Dedifferentiated amniotic fluid mesenchymal stem cell (primary cell): ENCODE data around the gene MYH4.

Experiments used
- DNase-seq: peaks from one replicate; pipeline ENCODE4 v3.0.0-alpha.2; 2016; ENCODE audit errors: extremely low spot score

The MYH4 gene

DNA sequence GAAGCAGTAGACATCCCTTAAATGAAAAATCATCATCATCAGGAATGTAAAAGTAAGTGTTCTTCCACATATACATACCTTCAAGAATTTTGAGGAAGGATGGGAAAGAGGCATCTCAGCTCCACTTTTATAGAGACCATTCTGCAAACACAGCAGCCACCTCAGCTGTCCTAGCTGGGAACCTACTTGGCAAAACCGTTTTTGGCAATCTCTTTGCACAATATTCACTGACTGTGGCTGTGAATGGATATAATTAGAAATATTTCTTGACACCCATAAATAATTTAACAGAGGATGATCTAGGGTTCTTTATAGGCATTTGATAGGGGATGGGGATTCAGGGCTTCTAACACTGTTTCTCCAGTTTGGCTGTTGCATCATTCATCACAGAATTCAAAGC, at the start of gene MYH4:
Gene MYH4 (minus strand): TSS at position 101 of the 400 bp plus-strand sequence. CDS start 2,814 bp downstream, outside the sequence.
- no peak for DNase-seq

DNA sequence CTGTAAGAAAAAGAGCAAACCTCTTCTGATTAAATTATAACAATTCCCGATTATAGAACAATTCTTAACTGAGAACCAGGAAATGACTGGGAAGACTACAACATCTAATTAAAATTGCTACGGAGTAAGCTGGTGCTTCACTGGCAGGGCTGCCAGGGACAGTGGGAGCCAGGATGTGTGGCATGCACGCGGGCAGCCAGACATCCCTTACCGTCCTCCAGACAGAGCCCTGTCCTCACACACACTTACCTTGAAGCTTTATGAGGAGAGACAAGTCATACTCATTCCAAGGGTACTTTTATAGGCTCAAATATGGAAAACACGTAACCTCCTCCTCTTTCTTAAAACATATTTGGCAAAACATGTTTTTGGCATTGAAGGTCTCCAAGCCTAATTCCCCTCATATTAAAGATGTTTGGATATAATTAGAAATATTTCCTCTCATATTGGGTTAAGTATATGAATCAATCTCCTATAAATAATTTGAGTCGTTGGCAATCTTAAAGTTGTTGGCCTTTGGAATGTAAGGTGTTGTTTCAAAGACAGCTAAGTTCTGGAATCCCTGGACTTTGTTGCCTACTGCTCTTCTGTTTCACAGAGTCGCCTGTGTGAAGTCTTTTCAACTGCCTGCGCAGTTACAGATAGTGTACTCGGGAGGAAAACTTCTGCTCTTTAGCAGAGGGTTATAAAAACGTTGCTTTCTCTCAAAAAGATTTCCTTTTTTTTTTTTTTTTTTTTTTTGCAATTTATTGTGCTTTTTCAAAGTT, 49.1 kb upstream of the MYH4 start, which contains the start of gene MYH1:
Gene MYH1 (minus strand): TSS at position 272 of the 767 bp plus-strand sequence. CDS start 1,900 bp downstream, outside the sequence.
- no peak for DNase-seq

DNA sequence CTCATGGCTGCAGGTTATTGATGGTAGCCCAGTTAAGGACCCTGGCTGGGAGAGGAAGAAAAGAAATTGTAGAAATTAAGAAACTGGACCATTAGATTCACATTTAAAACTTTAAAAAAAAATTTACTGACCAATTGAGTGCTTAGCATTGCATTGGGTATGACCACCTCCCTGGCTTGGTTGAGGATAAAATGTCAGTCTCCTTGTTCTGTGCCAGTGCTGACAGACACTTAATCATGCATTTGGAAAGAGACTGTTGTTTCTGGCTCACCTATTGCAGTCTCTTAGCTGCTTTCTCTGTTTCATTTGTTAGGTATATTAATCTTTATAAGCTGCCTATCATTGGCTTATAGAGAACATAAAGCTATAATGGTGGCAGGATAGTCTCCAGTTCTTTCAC, 47.3 kb upstream of the MYH4 start:
- no peak for DNase-seq

DNA sequence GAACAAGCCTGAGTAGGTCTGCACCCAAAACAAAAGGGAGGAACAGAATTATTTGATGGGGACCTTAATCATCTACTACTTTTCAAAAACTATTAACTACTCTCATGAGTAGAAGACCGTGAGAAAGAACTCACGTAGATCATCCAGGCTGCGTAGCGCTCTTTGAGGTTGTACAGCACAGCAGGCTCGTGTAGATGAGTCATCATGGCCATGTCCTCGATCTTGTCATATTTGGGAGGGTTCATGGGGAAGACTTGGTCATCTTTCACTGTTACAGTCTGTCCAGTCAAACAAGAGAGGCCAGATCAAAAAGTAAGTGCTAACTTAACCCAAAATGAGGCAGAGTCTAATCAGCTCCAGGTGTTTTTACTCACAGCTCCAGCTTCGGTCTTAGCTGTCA, 46.7 kb upstream of the MYH4 start:
- no peak for DNase-seq

DNA sequence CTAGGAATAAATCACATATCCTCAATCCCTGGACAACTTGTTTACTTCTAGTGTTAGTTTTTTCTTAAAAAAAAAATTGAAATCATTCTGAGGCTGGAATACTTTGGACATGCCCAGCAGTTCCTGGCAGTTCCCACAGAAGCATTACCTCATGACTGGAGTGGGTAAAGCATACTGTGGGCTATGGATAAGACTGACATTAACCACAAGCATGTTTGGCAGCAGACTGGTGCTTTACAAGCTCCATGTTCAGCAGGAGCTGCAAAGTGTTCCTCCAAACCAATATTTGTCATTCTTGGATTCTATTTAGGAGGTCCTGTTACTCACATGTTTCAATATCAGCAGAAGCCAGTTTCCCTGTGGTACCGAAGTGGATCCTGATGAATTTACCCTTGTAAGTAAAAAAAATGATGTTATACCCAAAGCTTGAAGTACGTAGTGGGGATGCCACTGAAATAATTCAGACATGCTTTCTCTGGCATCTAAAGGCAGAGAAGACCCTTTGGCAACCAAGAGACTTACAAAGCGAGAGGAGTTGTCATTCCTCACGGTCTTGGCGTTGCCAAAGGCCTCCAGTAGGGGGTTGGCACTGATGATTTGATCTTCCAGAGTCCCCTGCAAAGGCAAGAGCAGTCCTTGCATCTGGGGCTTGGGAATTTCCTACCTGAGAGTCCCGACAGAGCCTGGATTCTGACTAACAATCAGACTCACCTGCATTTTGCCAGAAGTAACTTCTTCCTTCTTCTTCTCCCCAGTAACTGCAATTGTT, 44.1 kb upstream of the MYH4 start:
- DNase-seq: no peak

DNA sequence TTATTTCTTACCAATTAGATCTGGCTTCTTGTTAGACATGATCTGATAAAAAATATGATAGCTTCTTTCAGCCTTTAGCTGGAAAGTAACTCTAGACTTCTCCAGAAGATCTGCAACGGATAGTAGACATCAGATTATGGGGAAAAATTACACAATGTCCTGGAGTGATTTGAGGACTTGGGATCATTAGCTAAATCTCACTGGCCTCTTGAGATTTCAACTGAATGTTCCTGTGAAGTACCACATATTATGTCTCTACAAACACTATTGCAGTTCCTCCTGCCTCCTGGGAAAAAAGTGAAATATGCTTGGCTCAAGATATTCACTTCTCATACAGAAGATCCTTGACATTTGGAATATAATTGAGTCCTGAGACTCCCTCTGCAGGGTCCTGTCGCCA, 43.5 kb upstream of the MYH4 start:
- DNase-seq: no peak

DNA sequence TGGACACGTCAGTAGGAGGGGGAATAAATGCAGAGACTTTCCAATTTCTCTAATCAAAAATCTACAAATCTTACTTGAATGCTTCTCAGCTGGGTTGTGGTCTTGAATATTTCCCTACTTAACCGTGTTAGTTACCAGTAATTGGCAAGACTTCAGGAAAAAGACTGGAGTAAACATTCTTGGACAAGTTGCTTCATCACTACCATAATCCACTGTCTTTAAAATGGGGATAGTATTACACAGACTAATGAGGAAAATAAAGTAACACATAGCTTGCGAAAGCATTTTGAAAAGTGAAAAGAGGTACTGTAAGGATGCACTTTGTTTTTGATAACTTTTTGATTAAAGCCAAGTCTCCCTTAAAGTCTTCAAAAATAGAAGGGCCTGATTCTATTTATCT, 30.6 kb upstream of the MYH4 start:
- no peak for DNase-seq

DNA sequence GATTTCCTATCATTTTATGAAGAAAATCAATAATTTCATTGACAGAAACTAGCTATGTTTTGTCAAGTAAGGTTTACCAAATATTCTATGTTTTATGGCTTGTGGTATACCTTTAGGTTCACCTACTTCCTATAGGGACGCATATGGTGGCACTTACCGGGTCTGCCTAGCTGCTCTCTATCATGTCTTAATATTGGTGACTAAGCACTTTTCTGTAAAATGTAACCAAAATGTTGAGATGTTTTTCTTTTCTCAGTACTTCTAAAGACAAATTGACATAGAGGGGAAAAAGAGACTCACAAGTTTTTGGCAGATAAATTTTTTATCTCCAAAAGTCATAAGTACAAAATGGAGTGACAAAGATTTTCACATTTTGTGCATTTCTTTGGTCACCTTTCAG, 22.6 kb upstream of the MYH4 start:
- DNase-seq: no peak

DNA sequence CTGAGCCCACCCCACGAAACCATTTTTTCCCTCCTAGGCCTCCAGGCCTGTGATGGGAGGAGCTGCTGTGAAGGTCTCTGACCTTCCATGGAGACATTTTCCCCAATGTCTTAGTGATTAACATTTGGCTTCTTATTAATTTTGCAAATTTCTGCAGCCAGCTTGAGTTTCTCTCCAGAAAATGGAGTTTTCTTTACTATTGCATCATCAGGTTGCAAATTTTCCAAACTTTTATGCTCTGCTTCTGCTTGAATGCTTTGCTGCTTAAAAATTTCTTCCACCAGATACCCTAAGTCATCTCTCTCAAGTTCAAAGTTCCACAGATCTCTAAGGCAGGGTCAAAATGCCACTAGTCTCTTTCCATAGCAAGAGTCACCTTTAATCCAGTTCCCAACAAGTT, 12.9 kb upstream of the MYH4 start:
- no peak for DNase-seq

DNA sequence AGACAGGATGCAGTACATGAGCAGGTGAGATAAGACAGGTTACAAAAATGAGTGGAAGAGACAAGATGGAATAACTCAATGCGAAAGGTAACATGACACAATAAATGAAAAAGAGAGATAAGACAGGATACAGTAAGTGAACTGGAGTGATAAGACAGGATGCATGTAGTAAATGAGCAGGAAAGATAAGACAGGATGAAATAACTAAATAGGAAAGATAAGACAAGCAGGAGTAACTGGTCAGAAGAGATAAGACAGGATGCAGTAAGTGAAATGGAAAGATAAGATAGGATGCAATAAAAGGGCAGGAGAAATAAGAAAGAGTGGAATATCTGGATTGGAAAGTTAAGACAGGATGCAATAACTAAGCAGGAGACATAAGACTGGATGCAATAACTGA, 8.3 kb upstream of the MYH4 start:
- no peak for DNase-seq

DNA sequence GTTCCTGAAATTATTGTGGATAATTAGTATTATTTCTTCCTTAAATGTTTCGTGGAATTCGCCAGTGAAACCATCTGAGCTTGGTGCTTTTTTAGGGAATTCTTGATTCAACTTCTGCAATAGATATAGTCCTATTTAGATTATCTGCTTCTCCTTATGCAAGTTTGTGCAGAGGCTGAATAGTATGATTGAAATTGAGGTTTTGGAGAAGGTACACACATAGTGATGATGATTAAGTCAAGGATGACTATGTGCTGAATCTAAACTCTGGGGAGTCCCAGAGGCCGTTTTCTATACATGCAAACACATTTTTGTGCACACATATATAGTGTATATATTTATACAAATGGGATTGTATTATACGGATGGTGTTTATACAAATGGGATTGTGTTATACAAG, 5.2 kb upstream of the MYH4 start:
- no peak for DNase-seq

DNA sequence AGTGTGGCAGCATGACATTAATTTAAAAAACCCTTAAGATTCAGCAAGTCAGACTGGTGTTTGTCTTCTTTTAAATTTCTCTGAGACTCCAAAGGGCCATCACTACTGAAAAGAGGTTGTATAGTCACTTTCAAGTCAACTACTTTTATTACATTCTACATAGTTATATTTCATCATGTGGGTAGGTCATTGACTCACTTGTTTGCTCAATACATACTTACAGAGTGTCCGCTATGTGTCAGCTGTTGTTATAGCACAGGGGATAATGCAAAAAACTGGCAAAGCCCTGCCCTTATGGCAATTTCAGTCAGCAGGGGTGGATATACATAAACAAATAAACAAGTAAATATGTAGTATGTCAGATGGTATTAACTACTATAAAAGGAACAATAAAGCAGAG, 2.5 kb upstream of the MYH4 start:
- no peak for DNase-seq

DNA sequence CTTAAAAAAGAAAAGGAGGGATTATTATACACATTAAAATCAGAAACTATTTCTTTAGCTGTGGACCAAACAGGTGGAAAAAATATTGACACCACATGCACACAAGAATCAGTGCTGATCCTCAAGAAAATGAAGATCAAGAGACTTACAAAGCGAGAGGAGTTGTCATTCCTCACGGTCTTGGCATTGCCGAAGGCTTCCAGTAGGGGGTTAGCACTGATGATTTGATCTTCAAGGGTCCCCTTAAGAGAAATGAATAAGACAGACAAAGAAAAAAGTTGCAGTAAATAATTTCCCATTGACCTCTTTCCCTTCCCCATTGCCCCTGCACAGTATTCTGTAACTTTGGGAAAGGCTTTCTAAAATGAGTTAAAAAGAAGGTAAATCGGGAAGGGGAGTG, 6.0 kb downstream of the MYH4 start:
- DNase-seq: no peak

DNA sequence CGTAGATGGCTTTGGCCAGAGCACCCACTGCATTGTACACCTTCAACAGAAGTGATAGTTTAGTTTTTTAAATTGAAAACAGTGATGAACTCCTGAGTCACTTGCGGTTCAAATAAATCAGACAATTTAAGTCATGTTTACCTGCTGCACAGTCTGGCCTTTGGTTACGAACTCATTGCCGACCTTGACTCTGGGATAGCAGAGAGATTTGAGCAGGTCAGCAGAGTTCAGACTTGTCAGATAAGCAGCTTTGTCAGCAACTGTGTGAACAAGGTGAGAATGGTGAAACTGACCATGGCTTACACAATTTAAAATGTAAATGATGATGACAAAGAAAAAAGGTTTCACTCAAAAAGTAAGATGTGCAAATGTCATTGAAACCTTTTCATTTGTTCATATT, 9.3 kb downstream of the MYH4 start:
- DNase-seq: no peak

DNA sequence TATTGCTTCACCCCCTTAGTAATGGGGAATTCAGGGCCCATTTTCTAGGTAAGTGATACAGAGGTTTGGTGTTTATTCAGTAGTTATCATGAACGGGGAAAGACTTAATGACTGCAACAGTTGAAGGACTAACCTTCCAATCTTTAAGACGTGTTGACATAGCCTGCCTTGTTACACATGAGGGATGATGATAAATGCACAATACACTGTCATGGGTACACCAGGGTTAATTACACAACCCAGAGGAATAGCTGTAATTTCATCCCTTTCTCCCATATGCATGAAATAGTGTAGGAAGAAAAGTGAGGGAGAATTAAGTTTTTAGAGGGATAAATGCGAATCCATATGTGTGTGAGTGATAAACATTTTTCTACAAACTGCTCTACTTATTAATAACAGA, 10.7 kb downstream of the MYH4 start:
- DNase-seq: no peak

DNA sequence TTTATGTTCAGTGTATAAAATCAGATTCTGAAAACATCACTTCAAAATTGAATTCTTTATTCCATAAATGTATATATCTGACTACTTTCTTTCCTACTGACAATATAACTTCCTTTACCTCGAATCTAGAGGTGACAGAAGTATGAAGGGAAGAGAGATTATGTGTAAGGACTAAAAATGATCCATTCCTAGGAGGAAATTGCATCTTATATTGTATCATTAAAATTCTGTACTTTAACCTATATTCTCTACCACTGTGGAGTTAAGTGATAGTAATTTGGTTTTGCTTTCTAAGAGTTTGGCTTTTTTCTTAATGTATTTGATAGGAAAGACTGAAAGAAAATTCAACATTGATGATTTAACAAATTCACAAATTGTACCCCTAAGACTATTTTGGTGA, 11.4 kb downstream of the MYH4 start:
- no peak for DNase-seq

DNA sequence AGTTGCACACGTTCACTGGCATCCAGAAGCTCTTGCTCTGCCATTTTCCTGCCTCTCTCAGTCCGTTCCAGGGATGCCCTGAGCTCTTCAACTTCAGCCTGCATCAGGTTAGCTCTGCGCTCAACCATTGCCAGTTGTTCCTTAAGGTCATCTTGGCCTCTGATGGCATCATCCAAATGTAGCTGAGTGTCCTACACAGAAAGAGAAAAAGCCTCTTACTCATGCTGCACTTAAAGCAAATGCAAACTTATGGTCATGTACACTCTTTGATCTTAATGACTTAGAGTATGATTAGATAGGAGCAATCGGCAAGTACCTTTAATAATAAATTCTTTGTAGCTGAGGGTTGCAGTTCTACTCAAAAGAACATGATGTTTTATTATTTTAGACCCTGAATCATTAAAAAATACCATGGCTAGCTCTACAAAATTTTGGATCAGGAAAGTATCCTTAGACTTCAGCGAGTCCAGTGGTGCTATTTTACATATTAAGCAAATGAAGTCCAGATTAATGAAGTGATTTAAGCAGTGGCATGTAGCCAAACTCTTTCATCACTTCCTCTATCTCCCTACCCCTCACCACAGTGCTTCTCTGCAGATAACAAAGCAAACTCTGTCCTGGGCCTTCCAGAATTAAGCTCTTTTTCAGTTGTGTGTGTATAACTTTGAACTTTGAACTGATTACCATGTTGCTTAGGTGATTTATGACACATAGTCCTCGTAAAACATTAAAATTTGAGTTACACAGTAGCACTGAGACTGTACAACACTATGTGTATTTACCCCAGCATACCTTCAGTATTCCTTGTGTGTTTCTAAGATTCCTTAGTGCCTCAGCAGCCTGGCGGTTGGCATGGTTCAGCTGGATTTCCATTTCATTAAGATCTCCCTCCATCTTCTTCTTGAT, 22.1 kb downstream of the MYH4 start:
- no peak for DNase-seq

DNA sequence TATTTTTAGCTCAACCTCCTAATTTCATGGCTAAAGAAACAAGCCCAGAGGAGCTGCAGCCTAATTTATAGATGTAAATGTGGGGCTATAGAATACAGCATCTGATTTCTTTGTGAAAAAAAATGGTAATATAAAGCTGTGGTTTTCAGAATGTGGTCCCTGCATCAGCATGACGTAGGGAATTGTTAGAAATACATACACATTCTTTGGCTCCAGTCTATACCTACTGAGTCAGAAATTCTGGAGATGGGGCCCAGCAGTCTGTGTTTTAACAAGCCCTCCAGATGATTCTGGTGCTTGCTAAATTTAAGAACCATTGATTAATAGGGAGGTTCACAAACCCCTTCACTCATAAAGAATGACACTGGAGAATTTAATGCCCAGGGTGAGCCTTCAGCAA, 29.5 kb downstream of the MYH4 start:
- no peak for DNase-seq

DNA sequence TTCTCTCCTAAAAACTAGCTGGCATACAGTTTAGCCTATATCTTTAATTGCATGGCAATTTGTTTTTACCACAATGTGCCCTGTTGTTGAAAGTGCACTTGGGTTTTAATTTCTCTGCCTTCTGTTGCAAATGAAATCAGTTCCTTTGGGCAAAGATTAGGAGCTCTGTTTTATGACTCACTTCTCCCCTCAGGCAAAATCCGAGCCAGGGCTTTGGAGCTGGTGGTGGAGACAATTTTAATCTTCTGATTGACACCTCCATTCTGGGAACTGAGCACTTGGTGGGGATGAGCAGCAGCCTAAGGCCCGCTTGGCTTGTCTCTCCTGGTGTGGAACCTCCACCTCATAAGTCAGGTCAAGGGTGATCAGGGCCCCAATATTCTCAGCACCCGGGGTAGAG, 34.3 kb downstream of the MYH4 start:
- no peak for DNase-seq

DNA sequence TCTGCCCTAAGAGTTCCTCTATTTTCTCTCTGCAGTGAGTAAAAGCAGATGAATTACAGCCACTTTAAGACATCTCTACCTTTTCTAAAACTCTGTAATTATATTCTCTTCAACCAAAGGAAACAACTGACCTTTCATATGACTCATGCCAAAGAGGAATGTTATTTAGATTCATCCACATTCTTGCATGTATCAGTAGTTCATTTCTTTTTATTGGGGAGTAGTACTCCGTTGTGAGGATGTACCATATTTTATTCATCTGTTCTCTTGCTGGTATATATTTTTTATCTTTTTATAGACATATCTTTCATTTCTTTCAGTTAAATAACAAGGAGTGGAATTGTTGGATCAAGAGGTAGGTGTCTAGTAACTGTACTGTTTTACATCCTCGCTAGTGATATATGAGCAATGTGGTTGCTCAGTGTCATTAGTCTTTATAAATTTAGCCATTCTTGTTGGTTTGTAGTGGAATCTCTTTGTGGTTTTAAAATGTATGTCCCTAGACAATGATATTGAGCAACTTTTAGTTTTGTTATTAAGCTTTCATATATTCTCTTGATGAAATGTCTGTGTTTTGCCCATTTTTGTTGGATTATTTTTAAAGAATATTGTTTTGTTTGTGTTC, 39.8 kb downstream of the MYH4 start:
- DNase-seq: no peak

DNA sequence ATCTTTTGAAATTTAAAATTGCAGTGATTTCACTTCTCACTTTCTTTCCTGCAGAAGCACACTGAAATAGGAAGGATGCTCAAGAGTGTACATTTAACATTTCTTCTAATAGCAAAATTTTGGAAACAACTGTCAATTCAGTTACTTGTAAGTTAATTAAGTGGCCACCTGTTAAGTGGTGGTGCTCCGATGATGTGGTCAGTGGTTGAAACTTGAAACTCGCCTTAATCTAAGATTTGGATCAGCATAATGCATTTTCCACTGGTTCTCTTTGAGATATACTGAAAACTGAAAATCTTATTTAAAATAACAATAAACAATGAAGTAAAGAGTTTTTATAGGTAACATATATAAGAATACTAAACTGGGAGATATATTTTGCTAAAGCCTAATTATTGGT, 40.6 kb downstream of the MYH4 start:
- no peak for DNase-seq
